TTC549 (cell line): ENCODE measurements around the gene EN1.

Source experiments
- FAIRE-seq: peaks from 2 replicates; lab custom pipeline; 2012; peaks lifted over from hg19 to GRCh38; lab: Jason Lieb, UNC

EN1 gene

GRCh38 chr2:118846953-118847761 lies at the start of gene EN1:
Gene EN1, minus strand, starts transcription at chr2:118847648. Its CDS starts 481 bp downstream, at chr2:118847167.
- no peak for FAIRE-seq

DNA sequence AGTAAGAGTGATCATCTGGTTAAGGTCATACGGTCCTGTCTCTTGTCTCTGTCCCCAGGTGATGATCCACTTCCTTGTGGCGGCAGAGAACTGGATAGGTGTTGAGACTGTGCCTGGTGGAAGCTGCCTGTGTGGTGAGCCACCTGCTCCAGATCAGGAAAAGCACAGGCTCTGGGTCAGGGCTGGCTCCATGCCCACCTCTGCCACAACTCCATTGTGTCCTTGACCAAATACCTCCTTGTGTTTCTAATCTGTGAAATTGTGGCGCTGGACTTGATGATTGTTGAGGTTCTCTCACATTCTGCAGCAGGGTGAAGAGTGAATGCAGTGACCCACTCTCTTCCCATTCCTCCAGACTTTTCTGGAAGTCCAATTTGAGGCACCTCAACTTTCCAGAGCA lies 45.7 kb upstream of the EN1 start:
- no peak for FAIRE-seq

DNA sequence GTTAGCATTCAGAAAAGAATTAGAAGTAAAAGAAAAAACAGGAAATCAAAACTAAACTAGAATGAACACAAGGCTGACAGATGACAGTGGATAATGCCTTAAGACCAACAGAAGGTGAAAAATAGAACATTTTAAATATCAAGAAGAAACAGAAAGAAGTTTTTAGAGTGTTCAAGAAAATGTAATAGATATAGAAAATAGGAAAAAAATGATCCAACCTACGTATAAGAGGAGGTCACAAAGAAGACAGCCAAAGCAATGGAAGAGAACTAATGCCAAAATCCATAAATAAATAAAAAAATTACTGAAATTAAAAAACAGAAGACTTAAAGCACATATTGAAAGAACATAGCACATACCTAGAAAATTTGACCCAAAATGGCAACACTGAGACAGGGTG lies 42.5 kb upstream of the EN1 start:
- FAIRE-seq, result no peak

GRCh38 chr2:118883792-118884191 lies 36.3 kb upstream of the EN1 start:
- no peak for FAIRE-seq

GRCh38 chr2:118882693-118883336 lies 35.4 kb upstream of the EN1 start:
- no peak for FAIRE-seq

GRCh38 chr2:118881490-118882129 lies 34.2 kb upstream of the EN1 start:
- FAIRE-seq, result no peak

DNA sequence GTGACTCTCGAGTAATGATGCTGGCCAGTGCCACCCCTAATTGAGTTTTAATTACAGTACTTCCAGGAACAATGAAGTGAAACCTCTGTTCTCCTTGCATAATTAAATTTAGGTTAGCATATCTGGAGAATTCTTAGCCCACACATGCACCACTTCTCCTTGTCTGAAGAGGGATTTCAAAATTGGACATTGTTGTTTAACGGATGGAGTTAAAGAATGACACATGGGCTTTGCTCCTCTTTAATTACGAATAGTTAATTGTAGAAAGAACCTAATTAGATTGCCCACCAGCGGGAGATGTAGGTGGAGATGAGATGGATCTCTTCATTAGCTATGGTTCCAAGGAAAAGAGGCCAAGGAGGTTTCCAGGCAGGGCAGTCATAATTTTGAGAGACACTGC lies 33.1 kb upstream of the EN1 start:
- no peak for FAIRE-seq

DNA sequence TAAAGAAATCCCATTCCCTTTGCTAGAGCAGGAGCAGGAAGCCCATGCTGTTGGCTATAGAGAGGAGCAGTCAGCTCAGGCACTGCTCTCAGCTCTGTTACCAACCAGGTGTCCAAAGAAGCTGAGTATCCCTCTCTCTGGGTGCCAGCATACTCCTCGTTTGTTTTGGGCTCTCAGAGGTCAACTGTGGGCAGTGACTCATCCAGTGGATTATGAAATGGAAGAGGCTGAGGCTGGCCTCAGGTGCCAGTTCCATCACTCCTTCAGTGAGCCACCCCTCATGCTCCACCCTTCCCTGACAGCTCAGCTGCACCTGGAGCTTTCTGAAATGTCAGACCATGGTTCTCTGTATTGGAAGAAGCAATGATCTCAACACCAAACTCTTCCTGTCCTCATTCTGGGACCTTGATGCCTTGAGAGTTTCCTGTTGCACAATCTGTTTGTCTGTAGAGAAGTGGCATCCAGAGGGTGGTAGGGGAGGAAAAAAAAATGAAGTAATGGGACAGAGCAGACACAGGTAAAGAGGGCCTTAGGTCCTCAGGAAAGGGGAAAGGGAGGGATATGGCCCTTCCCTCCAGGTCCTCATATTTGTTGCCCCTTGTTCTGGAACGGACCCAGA lies 31.2 kb upstream of the EN1 start:
- FAIRE-seq, result no peak

DNA sequence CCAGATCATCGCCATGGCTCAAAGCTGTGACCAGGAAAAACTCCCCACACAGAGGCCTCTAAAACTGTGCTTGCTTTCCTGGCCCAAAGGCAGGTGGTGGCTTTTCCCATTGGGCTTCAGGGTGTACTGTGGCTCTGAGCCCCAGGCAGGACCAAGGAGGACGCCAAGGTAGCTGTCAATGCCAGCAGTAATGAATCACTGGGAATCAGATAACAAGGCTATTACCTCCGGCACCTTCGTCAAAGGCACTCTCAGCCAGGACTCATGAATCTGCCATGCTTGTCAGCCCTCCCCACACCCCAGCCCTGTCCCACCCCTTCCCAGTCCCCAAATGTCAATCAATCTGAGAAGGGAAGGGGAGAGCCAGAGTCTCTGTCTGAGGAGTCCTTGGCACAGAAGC lies 27.9 kb upstream of the EN1 start:
- FAIRE-seq, result no peak

- FAIRE-seq, result no peak
Observed at GRCh38 chr2:118874324-118874723, 26.9 kb upstream of the EN1 start.

DNA sequence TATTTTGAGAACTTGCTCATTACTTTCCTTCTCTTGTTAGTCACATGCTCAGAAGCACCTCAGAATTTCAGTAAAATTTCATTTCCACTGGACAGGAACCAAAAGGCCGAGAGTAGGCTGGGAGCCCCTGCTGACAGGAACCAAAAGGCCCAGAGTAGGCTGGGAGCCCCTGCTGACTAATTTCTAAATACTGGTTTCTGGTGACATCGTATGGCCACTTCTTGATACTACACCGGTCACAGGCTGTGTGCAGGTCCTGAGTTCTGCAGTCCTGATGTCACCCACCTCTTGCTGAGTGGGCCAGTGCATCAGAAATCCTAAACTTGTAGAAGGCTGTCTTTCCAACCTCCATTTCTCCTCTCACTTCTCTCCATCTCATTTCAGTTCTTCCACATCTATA lies 17.7 kb upstream of the EN1 start:
- FAIRE-seq, result no peak

- FAIRE-seq, result no peak
Observed at GRCh38 chr2:118864207-118864606, 16.8 kb upstream of the EN1 start.

DNA sequence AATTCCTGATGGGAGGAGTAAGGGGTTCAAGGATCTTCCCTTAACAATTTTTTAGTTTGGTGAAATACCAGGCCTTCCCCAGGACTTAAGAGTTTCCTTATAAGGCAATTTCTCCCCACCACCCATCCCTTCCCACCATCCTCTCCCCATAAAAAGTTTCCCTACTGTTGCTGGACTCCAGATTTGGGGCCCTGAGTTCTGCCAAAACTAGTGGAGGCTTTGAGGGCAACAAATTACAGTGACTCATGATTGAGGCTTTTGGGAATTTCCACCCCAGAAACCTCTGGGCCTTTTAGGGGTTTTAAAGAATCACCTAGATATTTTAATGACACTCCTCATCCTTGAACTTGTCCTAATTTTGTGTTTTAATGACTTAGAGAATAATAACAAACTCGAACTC lies 14.3 kb upstream of the EN1 start:
- no peak for FAIRE-seq

DNA sequence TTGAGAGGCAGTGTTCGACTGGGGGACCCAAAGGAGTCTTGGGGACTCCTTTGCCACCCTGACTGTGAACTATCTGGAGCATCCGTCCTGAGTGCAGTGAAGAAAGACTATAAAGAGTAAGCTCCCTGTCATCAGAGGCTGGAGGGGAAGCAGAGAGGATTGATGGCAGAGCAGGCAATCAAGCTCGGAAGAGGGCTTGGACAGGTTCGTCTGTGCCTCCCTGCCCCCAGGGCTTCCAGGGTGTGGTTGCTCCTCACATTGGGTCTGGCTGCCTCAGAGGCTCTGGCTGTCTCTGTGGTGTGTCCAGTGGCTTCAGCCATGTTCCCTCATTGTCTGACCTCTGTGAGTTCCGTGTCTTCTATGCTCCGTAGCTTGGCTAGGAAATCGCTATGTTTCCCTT lies 13.8 kb upstream of the EN1 start:
- FAIRE-seq, result no peak

- FAIRE-seq, result no peak
Observed at GRCh38 chr2:118860506-118860905, 13.1 kb upstream of the EN1 start.

DNA sequence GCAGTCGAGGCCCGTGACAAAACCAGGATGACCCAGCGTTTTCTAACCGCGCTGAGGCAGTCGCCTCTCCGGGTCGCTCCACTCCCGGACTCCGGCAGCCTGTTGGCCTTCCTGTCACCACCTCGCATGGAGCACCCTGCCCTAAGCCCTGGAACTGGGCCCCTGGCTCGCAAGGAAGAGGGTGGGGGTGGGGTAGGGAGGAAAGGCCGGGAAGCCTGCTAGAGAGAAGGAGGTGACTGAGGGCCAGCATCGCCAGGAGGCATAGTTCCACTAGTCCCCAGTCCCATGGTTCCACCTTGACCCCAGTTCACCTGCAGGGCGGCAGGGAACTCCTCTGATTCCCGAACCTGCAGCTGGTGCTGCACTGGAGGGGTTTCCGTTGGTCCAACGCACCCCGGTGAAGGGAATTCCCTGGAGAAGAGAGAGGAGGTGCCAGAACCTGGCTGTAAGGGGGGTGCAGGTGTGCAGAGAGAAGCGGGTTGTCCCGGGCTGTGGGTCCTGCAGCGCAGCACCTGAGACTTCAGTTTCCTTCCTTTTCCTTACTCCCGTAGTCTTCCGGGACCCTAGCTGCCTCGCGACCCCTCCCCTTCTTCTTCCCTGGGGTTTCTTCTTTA lies 11.8 kb upstream of the EN1 start:
- FAIRE-seq, result no peak

- no peak for FAIRE-seq
Observed at GRCh38 chr2:118858485-118859156, 11.2 kb upstream of the EN1 start.

- FAIRE-seq, result no peak
Observed at GRCh38 chr2:118857677-118858484, 10.4 kb upstream of the EN1 start.

DNA sequence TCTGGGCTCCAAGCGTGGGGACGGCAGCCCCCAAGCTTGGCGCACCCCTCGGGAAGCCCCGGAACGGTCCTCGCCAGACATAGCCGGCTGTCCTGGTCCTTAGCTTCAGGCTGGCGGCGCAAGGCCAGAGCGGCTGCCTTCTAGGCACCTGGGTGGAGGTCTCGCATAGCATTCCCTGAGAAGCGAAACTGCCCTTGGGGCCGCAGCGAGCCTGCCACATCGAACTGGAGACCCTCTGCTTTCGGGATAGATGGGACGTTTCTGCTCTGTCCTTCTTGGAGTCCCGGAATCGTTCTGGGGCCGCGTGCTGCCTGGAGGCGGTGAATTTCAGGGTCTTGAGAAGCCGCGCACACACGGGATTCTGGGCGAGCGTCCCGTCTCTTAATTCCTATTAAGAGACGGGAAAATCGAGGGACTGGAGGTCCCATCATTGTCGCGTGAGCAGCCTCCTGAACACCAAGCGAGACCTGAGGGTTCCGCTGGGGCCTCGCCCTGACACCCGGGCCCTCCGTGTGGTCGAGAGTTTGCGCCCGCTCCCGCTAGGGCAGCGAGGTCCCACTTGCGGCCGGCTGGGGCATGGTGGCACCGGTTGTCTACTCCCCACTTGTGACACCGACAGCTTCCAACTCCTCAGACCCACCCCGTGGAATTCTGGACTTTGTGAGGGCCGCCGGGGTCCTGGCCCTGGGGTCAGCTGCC lies 9.7 kb upstream of the EN1 start:
- no peak for FAIRE-seq

- FAIRE-seq, result no peak
Observed at GRCh38 chr2:118856330-118856977, 9.0 kb upstream of the EN1 start.
